Nephron (organoid): Measurements from ENCODE around the gene GRIA4.

Experiments
- H3K27ac Mint-ChIP-seq, 3 experiments: 2 replicates each; pipeline ENCODE4 v1.8.0; 2020; ENCODE audit warnings: mixed read lengths in 3 of 3, mild to moderate bottlenecking in 2 of 3, moderate library complexity in 1 of 3
- H3K27me3 Mint-ChIP-seq: 2 replicates; pipeline ENCODE4 v1.8.0; 2021; ENCODE audit warnings: low read depth, mild to moderate bottlenecking, moderate library complexity, mixed read lengths
- H3K36me3 Mint-ChIP-seq: 2 replicates; pipeline ENCODE4 v1.8.0; 2020; ENCODE audit warnings: low read depth, mixed read lengths
- H3K4me1 Mint-ChIP-seq: 2 replicates; pipeline ENCODE4 v1.8.0; 2020; ENCODE audit warnings: mixed read lengths
- H3K4me3 Mint-ChIP-seq, 3 experiments: 2 replicates each; pipeline ENCODE4 v1.8.0; 2020; ENCODE audit warnings: mild to moderate bottlenecking in 3 of 3, mixed read lengths in 3 of 3, moderate library complexity in 2 of 3
- H3K9me3 Mint-ChIP-seq: 2 replicates; pipeline ENCODE4 v1.8.0; 2020; ENCODE audit warnings: mixed read lengths
- TF ChIP-seq, protein P1 (sequence below), 3 experiments: fragments of 200-600 bp; sonication (generic); IDR thresholded peaks; one replicate each; pipeline ENCODE4 v1.5.0; 2021; ENCODE audit warnings: antibody characterized with exemption in 3 of 3; ENCODE audit not compliant: unreplicated experiment in 3 of 3

The GRIA4 gene

DNA sequence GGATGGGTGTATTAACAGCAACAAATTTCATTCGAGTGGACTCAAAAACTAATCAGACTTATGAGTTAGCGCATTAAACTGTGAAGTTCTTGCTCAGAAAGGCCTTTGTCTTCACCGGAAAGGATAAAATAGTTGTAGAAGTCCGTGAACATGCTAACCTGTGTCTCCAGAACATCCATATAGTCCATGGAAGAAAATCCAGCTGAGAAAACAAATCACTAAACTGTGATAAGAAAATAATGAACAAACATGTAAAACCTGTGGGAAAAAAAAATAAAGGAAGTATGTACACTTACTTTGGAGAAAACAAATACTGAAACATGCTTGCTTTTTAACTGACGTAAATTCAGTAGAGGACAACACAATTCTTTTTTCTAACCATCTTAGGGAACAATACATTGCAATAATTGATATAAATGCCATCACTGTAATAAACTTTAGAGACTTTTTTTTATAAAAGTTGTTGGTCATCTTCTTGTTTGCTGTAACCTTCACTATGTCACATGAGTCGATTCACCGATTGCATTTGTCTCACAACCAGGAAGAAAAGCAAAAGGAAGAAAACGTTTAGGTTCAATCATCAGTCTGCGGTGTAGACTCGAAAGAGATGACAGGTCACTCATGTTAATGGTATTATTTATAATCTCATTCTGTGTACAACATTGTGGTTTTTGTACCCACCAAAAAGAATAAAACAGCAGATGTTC is 370.3 kb downstream of the GRIA4 start:
- H3K27me3 Mint-ChIP-seq = no peaks in the 10 kb centered on the region
- TF ChIP-seq, protein P1, sequence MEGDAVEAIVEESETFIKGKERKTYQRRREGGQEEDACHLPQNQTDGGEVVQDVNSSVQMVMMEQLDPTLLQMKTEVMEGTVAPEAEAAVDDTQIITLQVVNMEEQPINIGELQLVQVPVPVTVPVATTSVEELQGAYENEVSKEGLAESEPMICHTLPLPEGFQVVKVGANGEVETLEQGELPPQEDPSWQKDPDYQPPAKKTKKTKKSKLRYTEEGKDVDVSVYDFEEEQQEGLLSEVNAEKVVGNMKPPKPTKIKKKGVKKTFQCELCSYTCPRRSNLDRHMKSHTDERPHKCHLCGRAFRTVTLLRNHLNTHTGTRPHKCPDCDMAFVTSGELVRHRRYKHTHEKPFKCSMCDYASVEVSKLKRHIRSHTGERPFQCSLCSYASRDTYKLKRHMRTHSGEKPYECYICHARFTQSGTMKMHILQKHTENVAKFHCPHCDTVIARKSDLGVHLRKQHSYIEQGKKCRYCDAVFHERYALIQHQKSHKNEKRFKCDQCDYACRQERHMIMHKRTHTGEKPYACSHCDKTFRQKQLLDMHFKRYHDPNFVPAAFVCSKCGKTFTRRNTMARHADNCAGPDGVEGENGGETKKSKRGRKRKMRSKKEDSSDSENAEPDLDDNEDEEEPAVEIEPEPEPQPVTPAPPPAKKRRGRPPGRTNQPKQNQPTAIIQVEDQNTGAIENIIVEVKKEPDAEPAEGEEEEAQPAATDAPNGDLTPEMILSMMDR (IDR thresholded peaks at IDR 0.05; ENCODE audit: unreplicated experiment in 3 of 3) = no peak
- no peaks in the 10 kb centered on the region for H3K4me1 Mint-ChIP-seq
- no peak overlapping the region for H3K4me3 Mint-ChIP-seq
- no peak overlapping the region for H3K27ac Mint-ChIP-seq
- H3K9me3 Mint-ChIP-seq = no peaks in the 10 kb centered on the region
- H3K36me3 Mint-ChIP-seq = no peaks in the 10 kb centered on the region

DNA sequence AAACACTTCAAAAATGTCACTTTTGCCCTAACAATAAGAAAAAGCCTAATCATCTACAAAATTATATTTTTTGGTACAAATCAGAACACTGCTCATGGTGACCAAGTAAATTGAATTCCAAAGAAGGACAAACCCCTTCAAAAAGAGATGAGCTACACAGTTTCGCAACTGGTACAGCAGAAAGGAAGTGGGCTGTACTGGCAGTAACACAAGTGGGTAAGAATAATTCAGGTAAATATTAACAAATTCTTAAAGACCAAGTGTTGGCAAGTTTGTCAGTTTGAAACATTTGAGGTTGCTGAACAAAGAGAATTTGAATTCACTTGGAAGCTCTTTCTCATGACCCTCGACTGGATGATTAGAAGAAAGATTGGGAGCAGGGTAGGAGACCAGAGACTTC is 376.7 kb downstream of the GRIA4 start:
- no peak overlapping the region for H3K27ac Mint-ChIP-seq

DNA sequence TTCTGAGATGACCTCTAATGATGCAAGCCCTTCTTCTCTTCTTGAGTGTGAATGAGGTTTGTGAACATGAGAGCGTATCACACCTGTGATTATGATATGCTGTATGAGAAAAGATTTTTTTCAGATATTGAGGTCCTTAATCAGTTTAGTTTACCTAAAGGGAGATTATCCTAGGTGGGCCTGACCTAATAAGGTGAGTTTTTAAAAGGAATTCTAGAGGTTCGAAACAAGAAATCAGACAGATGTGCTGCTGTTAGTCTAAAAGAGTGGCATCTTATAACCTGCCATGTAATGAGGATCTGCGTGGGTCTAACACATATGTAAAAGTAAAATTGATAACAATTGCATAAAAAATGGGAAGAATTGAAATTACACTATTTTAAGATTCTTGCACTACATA is 378.3 kb downstream of the GRIA4 start:
- no peaks in the 10 kb centered on the region for H3K4me1 Mint-ChIP-seq
- H3K27me3 Mint-ChIP-seq = no peaks in the 10 kb centered on the region
- TF ChIP-seq, protein P1 (IDR thresholded peaks at IDR 0.05; ENCODE audit: unreplicated experiment in 3 of 3) = no peak
- no peak overlapping the region for H3K27ac Mint-ChIP-seq
- H3K36me3 Mint-ChIP-seq = peaks cover 16% of the 10 kb centered on the region
- peaks cover 8% of the 10 kb centered on the region for H3K9me3 Mint-ChIP-seq
- H3K4me3 Mint-ChIP-seq = no peak overlapping the region

More for the DNA sequence above, 376.7 kb downstream of the GRIA4 start:
- no peaks in the 10 kb centered on the region for H3K36me3 Mint-ChIP-seq
- TF ChIP-seq, protein P1 (IDR thresholded peaks at IDR 0.05; ENCODE audit: unreplicated experiment in 3 of 3) = no peak
- no peaks in the 10 kb centered on the region for H3K9me3 Mint-ChIP-seq
- H3K4me1 Mint-ChIP-seq = no peaks in the 10 kb centered on the region
- H3K4me3 Mint-ChIP-seq = no peak overlapping the region
- no peaks in the 10 kb centered on the region for H3K27me3 Mint-ChIP-seq

DNA sequence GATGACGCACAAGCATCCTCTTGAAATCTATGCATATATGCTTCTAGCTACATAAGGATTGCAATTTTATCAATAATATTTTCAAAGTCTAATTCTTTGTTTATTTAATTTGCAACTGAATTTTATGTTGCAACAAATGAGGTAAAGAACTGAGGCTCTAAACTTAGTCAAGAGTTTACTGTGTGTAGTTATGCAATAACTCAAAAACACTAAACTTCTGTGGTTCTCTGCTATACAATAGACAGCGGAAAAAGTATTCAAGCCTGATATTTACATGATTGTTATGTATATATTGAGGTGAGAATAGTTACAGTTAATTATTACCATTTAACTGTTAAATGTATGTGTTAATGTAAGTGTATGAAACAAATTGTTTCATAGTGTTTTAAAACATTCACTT is 379.3 kb downstream of the GRIA4 start:
- Mint-ChIP-seq H3K27ac (no peak overlapping the region), H3K27me3 (no peaks in the 10 kb centered on the region), H3K9me3 (peaks cover 15% of the 10 kb centered on the region), H3K4me3 (no peak overlapping the region), H3K4me1 (no peaks in the 10 kb centered on the region), H3K36me3 (peaks cover 24% of the 10 kb centered on the region)
- TF ChIP-seq, protein P1 (IDR thresholded peaks at IDR 0.05; ENCODE audit: unreplicated experiment in 3 of 3) = no peak

DNA sequence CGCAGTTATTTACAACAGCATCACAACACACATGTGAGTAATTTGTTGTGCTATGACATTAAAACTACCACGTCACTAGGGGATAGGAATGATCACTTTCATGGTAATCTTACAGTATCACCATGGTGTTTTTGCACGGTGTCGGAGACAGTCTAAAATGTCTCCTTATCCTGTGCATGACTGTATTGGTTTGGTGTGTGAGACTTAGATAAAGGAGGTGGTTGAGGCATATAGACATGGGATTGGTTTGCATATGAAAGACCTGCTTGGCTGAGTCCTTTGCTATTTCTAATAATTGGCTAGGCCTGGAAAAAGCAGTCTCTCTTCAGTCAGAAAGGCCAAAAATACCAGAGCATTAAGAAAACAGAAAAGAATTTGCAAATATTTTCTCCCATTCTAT is 382.0 kb downstream of the GRIA4 start:
- Mint-ChIP-seq H3K27ac (no peak overlapping the region), H3K27me3 (no peaks in the 10 kb centered on the region), H3K36me3 (peaks cover 33% of the 10 kb centered on the region), H3K4me3 (no peak overlapping the region), H3K4me1 (no peaks in the 10 kb centered on the region), H3K9me3 (peaks cover 15% of the 10 kb centered on the region)
- TF ChIP-seq, protein P1 (IDR thresholded peaks at IDR 0.05; ENCODE audit: unreplicated experiment in 3 of 3) = no peak
